Keratinocyte (primary cell): ENCODE results near the gene IKZF1. TPM values are rescaled to one million over a fixed set of nuclear protein-coding genes. Genes with fewer than 3 reads are reported as not detected.

Experiments used
- DNase-seq: peaks from one replicate; pipeline ENCODE4 v3.0.0-alpha.2; 2011; ENCODE audit warnings: low read depth, missing footprints, low spot score
- FAIRE-seq: peaks from 2 replicates; lab custom pipeline; 2011; peaks lifted over from hg19 to GRCh38; lab: Jason Lieb, UNC
- H2AFZ ChIP-seq: 2 replicates; pipeline ENCODE4 v1.6.0; 2012; ENCODE audit warnings: low read length, control low read depth, inconsistent platforms; ENCODE audit not compliant: control insufficient read depth
- H3K27ac ChIP-seq: 2 replicates; pipeline ENCODE4 v1.5.1; 2011; ENCODE audit warnings: low read length; ENCODE audit not compliant: control insufficient read depth, insufficient read depth
- H3K27me3 ChIP-seq: 3 replicates; pipeline ENCODE4 v1.6.0; 2011; ENCODE audit warnings: low read length; ENCODE audit not compliant: control insufficient read depth, insufficient read depth; ENCODE audit errors: extremely low read depth
- H3K36me3 ChIP-seq, 2 experiments: 2 replicates in 1 of 2; 3 replicates in 1 of 2; pipeline ENCODE4 v1.5.1; 2011; ENCODE audit warnings: low read length in 2 of 2, mild to moderate bottlenecking in 1 of 2; ENCODE audit not compliant: control insufficient read depth in 2 of 2, insufficient read depth in 2 of 2; ENCODE audit errors: extremely low read depth in 1 of 2
- H3K4me1 ChIP-seq: 3 replicates; pipeline ENCODE4 v1.5.1; 2011; ENCODE audit warnings: low read length; ENCODE audit not compliant: control insufficient read depth, insufficient read depth; ENCODE audit errors: extremely low read depth
- H3K4me2 ChIP-seq: 3 replicates; pipeline ENCODE4 v1.6.0; 2011; ENCODE audit warnings: low read depth, low read length; ENCODE audit not compliant: control insufficient read depth, insufficient read depth; ENCODE audit errors: extremely low read depth
- H3K4me3 ChIP-seq, 3 experiments: fragments of 200-600 bp in 1 of 3; sonication (generic) in 1 of 3; 2 replicates in 2 of 3; 3 replicates in 1 of 3; pipeline ENCODE4 v1.5.1; 2011 to 2016; ENCODE audit warnings: low read length in 3 of 3, mild to moderate bottlenecking in 3 of 3, control low read depth in 2 of 3, inconsistent platforms in 1 of 3, low read depth in 1 of 3, mixed read lengths in 1 of 3, mixed run types in 1 of 3, moderate library complexity in 1 of 3; ENCODE audit not compliant: control insufficient read depth in 2 of 3, insufficient read depth in 2 of 3; ENCODE audit errors: extremely low read depth in 1 of 3
- H3K79me2 ChIP-seq: 2 replicates; pipeline ENCODE4 v1.6.0; 2012; ENCODE audit warnings: low read length; ENCODE audit not compliant: control insufficient read depth, insufficient read depth
- H3K9ac ChIP-seq: 3 replicates; pipeline ENCODE4 v1.6.0; 2011; ENCODE audit warnings: low read length; ENCODE audit not compliant: control insufficient read depth, insufficient read depth; ENCODE audit errors: extremely low read depth
- H3K9me1 ChIP-seq: 3 replicates; pipeline ENCODE4 v1.6.0; 2011; ENCODE audit warnings: low read length; ENCODE audit not compliant: control insufficient read depth, insufficient read depth; ENCODE audit errors: extremely low read depth
- H3K9me3 ChIP-seq: 2 replicates; pipeline ENCODE4 v1.5.1; 2012; ENCODE audit warnings: low read depth, low read length; ENCODE audit not compliant: control insufficient read depth
- H4K20me1 ChIP-seq: 3 replicates; pipeline ENCODE4 v1.6.0; 2011; ENCODE audit warnings: low read length; ENCODE audit not compliant: control insufficient read depth, insufficient read depth; ENCODE audit errors: extremely low read depth
- EZH2 ChIP-seq: IDR thresholded peaks from one replicate; pipeline ENCODE4 v1.6.1; 2012; ENCODE audit warnings: inconsistent platforms, mild to moderate bottlenecking, low read length, moderate library complexity
- dilution Hi-C: fragments of 300-500 bp; cut with MboI; formaldehyde crosslinking; loops from one replicate; pipeline ENCODE4 v1.7.0; 2020; ENCODE audit warnings: low sequenced_read_pairs; ENCODE audit not compliant: extremely low pct_ligation_motif_present
- polyA plus RNA-seq, 5 experiments: library from polyadenylated mRNA; depleted of rRNA in 3 of 5; stranded (reverse) in 3 of 5; stranded (forward) in 1 of 5; unstranded in 1 of 5; fragments of >200 nt; gene quantifications; 1 replicate in 1 of 5; 2 replicates in 3 of 5; 3 replicates in 1 of 5; pipeline versions ENCODE4 v1.2.1 to v1.2.3, GENCODE V29; 2011 to 2012; ENCODE audit warnings: missing spikeins in 2 of 5, low read depth in 1 of 5, low replicate concordance in 1 of 5
- TF ChIP-seq, protein P1 (sequence below), 3 experiments: IDR thresholded peaks in 1 of 3; conservative IDR thresholded peaks in 1 of 3; optimal IDR thresholded peaks in 1 of 3; 2 replicates in 2 of 3; 3 replicates in 1 of 3; pipeline versions ENCODE3 to v1.5.1; 2011; ENCODE audit warnings: low read length in 3 of 3, mild to moderate bottlenecking in 3 of 3, moderate library complexity in 2 of 3, control low read depth in 1 of 3, inconsistent platforms in 1 of 3; ENCODE audit not compliant: insufficient read depth in 2 of 3; ENCODE audit errors: extremely low read depth in 1 of 3

The IKZF1 gene
- polyA plus RNA-seq, 1 donor (not counting 4 experiments of a cell fraction or from before 2014, with no cell fraction given), result not detected

DNA sequence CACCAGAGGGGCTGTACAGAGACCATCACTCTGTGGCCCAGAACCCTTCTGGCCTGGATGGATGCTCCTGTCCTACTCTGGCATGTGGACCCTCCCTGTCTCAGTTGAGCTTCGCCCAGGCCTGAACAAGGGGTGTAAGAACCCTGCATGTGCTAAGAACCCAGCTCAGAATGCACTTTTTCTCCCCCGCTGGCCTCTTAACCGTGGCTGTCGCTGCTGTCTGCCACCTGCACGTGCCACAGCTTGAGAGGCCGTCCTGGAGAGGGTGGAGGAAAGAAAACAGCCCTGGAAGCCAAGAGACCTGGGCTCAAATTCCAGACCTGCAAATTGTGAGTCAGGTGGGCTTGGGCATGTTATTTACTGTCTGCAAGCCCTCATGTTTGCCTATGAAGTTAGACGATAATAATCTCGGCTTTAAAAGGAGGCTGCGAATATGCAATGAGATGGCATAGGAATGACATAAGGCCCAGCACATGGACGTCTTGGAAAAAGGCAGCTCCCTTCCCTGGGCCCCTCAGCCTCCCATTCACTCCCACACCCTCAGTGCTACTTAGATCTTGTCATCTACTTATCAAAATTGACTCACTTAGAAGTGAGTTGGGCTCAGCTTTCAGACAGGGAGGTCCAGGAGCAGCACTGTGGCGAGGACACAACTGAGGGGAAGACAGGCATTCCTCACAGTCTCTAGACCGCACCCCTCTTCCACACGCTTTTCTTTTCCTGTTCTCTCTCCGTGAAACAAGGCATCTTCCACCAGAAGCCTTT, 114.2 kb downstream of the IKZF1 start:
- Histone ChIP-seq H3K9me3 (no peaks in the 10 kb centered on the region), H3K79me2 (no peaks in the 10 kb centered on the region), H3K4me1 (peaks cover 2% of the 10 kb centered on the region), H3K4me2 (no peak overlapping the region), H4K20me1 (no peaks in the 10 kb centered on the region), H3K9ac (no peak overlapping the region), H3K27ac (no peak overlapping the region), H3K4me3 (no peak overlapping the region), H3K27me3 (no peaks in the 10 kb centered on the region), H3K36me3 (no peaks in the 10 kb centered on the region), H3K9me1 (no peaks in the 10 kb centered on the region), H2AFZ (no peak overlapping the region)
- FAIRE-seq, result no peak
- dilution Hi-C loops, result no loop called here
- DNase-seq, result no peak
- TF ChIP-seq EZH2, result no peak
- TF ChIP-seq, protein P1, sequence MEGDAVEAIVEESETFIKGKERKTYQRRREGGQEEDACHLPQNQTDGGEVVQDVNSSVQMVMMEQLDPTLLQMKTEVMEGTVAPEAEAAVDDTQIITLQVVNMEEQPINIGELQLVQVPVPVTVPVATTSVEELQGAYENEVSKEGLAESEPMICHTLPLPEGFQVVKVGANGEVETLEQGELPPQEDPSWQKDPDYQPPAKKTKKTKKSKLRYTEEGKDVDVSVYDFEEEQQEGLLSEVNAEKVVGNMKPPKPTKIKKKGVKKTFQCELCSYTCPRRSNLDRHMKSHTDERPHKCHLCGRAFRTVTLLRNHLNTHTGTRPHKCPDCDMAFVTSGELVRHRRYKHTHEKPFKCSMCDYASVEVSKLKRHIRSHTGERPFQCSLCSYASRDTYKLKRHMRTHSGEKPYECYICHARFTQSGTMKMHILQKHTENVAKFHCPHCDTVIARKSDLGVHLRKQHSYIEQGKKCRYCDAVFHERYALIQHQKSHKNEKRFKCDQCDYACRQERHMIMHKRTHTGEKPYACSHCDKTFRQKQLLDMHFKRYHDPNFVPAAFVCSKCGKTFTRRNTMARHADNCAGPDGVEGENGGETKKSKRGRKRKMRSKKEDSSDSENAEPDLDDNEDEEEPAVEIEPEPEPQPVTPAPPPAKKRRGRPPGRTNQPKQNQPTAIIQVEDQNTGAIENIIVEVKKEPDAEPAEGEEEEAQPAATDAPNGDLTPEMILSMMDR (optimal IDR thresholded peaks at IDR 0.05 in 1 of 3, IDR thresholded peaks at IDR 0.05 in 1 of 3, conservative IDR thresholded peaks at IDR 0.05 in 1 of 3; ENCODE audit: extremely low read depth in 1 of 3, insufficient read depth in 2 of 3, low read length in 3 of 3), result no peak

- H3K9ac ChIP-seq, result no peak overlapping the region
- no peaks in the 10 kb centered on the region for H4K20me1 ChIP-seq
- DNase-seq (no peak), FAIRE-seq (no peak)
- no peaks in the 10 kb centered on the region for H3K27me3 ChIP-seq
- no peak overlapping the region for H2AFZ ChIP-seq
- dilution Hi-C loops, result no loop called here
- H3K9me3 ChIP-seq, result no peaks in the 10 kb centered on the region
- no peak overlapping the region for H3K4me3 ChIP-seq
- TF ChIP-seq EZH2, result no peak
- TF ChIP-seq, protein P1 (optimal IDR thresholded peaks at IDR 0.05 in 1 of 3, IDR thresholded peaks at IDR 0.05 in 1 of 3, conservative IDR thresholded peaks at IDR 0.05 in 1 of 3; ENCODE audit: extremely low read depth in 1 of 3, insufficient read depth in 2 of 3, low read length in 3 of 3), result no peak
- H3K4me2 ChIP-seq, result no peak overlapping the region
- no peaks in the 10 kb centered on the region for H3K9me1 ChIP-seq
- no peak overlapping the region for H3K27ac ChIP-seq
- H3K79me2 ChIP-seq, result no peaks in the 10 kb centered on the region
- peaks cover 2% of the 10 kb centered on the region for H3K4me1 ChIP-seq
- H3K36me3 ChIP-seq, result no peaks in the 10 kb centered on the region
These were observed 116.5 kb downstream of the IKZF1 start for GRCh38 chr7:50421043-50421442.
